Measurements from ENCODE around the gene NDUFB4. TPM values are rescaled to one million over a fixed set of nuclear protein-coding genes. Genes with fewer than 3 reads are reported as not detected.

Gene NDUFB4
- total and polyA plus RNA-seq, 9 of the 15 experiments (the other 6 are each of a cell fraction or from before 2014, with no cell fraction given) = 124 to 670 (median 227) TPM

GRCh38 chr3:120572027-120572426, 24.1 kb upstream of the NDUFB4 start (continued):
- TF ChIP-seq ZNF592 (IDR thresholded peaks at IDR 0.05) (peak; percentile 49; the same call in 1 of the 2 replicates), TCF3 (CRISPR knock-in tag; IDR thresholded peaks at IDR 0.05) (0 out of 2 replicates have a peak, but pooled peaks have one; percentile 9), ETV5 (CRISPR knock-in tag; IDR thresholded peaks at IDR 0.05; ENCODE audit: low read depth) (no peak), TEAD2 (tag; IDR thresholded peaks at IDR 0.05) (no peak), SOX6 (IDR thresholded peaks at IDR 0.05) (peak; percentile 66; the same call in 1 of the 2 replicates), EP300 (IDR thresholded peaks at IDR 0.05; ENCODE audit: low read length) (peak; percentile 35; the same call in 1 of the 2 replicates), FOXP1 (CRISPR knock-in tag; IDR thresholded peaks at IDR 0.05) (no peak), KLF16 (IDR thresholded peaks at IDR 0.05) (no peak)

All from K562 (cell line).